ENCODE data around the gene UBE2G2. TPM values are rescaled to one million over a fixed set of nuclear protein-coding genes. Genes with fewer than 3 reads are reported as not detected.

UBE2G2 gene
- total RNA-seq, 2 experiments from 2014 or later, result 89.9 to 96.8 TPM

DNA sequence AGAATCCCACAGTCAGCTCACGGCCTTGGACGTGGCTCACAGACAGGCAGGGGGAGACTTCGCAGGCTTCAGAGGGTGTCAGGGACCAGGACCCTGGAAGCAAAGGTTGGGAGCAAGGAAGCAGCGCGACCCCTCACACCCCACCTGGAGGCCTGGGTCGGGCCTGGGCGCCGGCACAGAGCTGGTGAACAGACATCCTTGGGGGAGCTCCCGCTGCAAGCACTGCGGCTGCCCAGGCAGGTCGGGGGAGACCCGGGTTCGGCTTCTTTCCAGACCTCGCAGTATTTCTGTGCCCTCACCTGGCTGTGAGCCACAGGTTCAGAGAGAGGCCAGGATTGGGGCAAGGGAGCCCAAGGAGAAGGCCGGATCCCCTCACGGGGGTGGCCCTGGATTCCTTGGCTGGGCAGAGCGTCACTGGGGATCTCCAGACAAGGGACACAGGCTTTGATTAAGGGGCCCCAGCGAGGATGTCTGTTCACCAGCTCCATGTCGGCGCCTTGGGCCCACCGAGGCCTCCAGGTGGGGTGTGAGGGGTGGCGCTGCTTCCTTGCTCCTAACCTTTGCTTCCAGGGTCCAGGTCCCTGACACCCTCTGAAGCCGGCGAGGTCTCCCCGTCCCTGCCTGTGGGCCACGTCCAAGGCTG is 52.4 kb downstream of the UBE2G2 start:
- Histone ChIP-seq H3K4me3 (ENCODE audit: low read length) (no peak overlapping the region), H3K36me3 (ENCODE audit: insufficient read depth, low read length) (no peaks in the 10 kb centered on the region), H3K4me1 (ENCODE audit: insufficient read depth, low read length) (no peaks in the 10 kb centered on the region), H3K27me3 (ENCODE audit: control insufficient read depth in 1 of 2, insufficient read depth in 2 of 2, low read length in 2 of 2) (peaks cover 0 to 6% of the 10 kb centered on the region in 2 experiments), H3K9me3 (ENCODE audit: control insufficient read depth in 1 of 2, insufficient read depth in 1 of 2, low read length in 2 of 2) (no peaks in the 10 kb centered on the region), H3K27ac (ENCODE audit: low read depth in 1 of 2, low read length in 2 of 2) (no peak overlapping the region)
- TF ChIP-seq CTCF (IDR thresholded peaks at IDR 0.05), result no peak
- DNase-seq (no peak), ATAC-seq (ENCODE audit: poor library complexity) (no peak)
- no peak overlapping the region for H3K27ac Mint-ChIP-seq
- H3K4me3 Mint-ChIP-seq, result no peak overlapping the region
- H3K36me3 Mint-ChIP-seq (ENCODE audit: low read depth), result no peaks in the 10 kb centered on the region
- ChIA-PET CTCF (no interaction called here), POLR2A (no interaction called here)
- no peaks in the 10 kb centered on the region for H3K9me3 Mint-ChIP-seq
- peaks cover 7% of the 10 kb centered on the region for H3K27me3 Mint-ChIP-seq
- no peaks in the 10 kb centered on the region for H3K4me1 Mint-ChIP-seq (ENCODE audit: low read depth)
- intact Hi-C loops (cut with DNase I, micrococcal nuclease), result no loop called here

- no peak for TF ChIP-seq CTCF (IDR thresholded peaks at IDR 0.05)
- Mint-ChIP-seq H3K27me3 (peaks cover 7% of the 10 kb centered on the region), H3K4me3 (no peak overlapping the region), H3K36me3 (ENCODE audit: low read depth) (no peaks in the 10 kb centered on the region), H3K27ac (no peak overlapping the region), H3K9me3 (no peaks in the 10 kb centered on the region), H3K4me1 (ENCODE audit: low read depth) (no peaks in the 10 kb centered on the region)
- ATAC-seq (ENCODE audit: poor library complexity), result no peak
- Histone ChIP-seq H3K4me1 (ENCODE audit: insufficient read depth, low read length) (no peaks in the 10 kb centered on the region), H3K36me3 (ENCODE audit: insufficient read depth, low read length) (no peaks in the 10 kb centered on the region), H3K27ac (ENCODE audit: low read depth in 1 of 2, low read length in 2 of 2) (no peak overlapping the region), H3K9me3 (ENCODE audit: control insufficient read depth in 1 of 2, insufficient read depth in 1 of 2, low read length in 2 of 2) (no peaks in the 10 kb centered on the region), H3K4me3 (ENCODE audit: low read length) (no peak overlapping the region), H3K27me3 (ENCODE audit: control insufficient read depth in 1 of 2, insufficient read depth in 2 of 2, low read length in 2 of 2) (peaks cover 0 to 6% of the 10 kb centered on the region in 2 experiments)
- ChIA-PET POLR2A (no interaction called here), CTCF (no interaction called here)
- DNase-seq, result no peak
- intact Hi-C loops (cut with DNase I, micrococcal nuclease), result no loop called here
Observed at GRCh38 chr21:44748621-44749020, 53.0 kb downstream of the UBE2G2 start.

GRCh38 chr21:44742418-44743153 is 59.0 kb downstream of the UBE2G2 start:
- no peaks in the 10 kb centered on the region for H3K4me1 ChIP-seq (ENCODE audit: insufficient read depth, low read length)
- peak in 4 of 14 experiments; percentile 25 to 63 (median 60) for DNase-seq
- no peak overlapping the region for H3K4me3 Mint-ChIP-seq
- ATAC-seq (ENCODE audit: poor library complexity), result no peak
- no peak overlapping the region for H3K27ac ChIP-seq (ENCODE audit: low read depth in 1 of 2, low read length in 2 of 2)
- H3K27me3 ChIP-seq (ENCODE audit: control insufficient read depth in 1 of 2, insufficient read depth in 2 of 2, low read length in 2 of 2), result no peaks in the 10 kb centered on the region
- H3K27ac Mint-ChIP-seq, result peak overlapping the region; percentile 47
- H3K36me3 Mint-ChIP-seq (ENCODE audit: low read depth), result no peaks in the 10 kb centered on the region
- no peak overlapping the region for H3K4me3 ChIP-seq (ENCODE audit: low read length)
- H3K4me1 Mint-ChIP-seq (ENCODE audit: low read depth), result no peaks in the 10 kb centered on the region
- peak; percentile 55 for TF ChIP-seq CTCF (IDR thresholded peaks at IDR 0.05)
- H3K36me3 ChIP-seq (ENCODE audit: insufficient read depth, low read length), result no peaks in the 10 kb centered on the region
- intact Hi-C loops (cut with DNase I, micrococcal nuclease), result loop anchor here (1.0 kb wide), 1 partner anchor 232 kb away; no protein-coding TSS in a partner anchor
- CTCF ChIA-PET, result interaction anchor here (0.6 to 3.4 kb wide), 5 partner anchors 10 to 232 kb away, joined by 3 to 24 read pairs (median 3); partner anchors contain the start of gene TSPEAR
- H3K9me3 Mint-ChIP-seq, result no peaks in the 10 kb centered on the region
- no peaks in the 10 kb centered on the region for H3K27me3 Mint-ChIP-seq
- POLR2A ChIA-PET, result interaction anchor here (1.1 to 1.2 kb wide), 6 partner anchors 19 to 232 kb away, joined by 4 to 14 read pairs (median 5); partner anchors contain the start of genes KRTAP12-3 and PTTG1IP
- H3K9me3 ChIP-seq (ENCODE audit: control insufficient read depth in 1 of 2, insufficient read depth in 1 of 2, low read length in 2 of 2), result peaks cover 0 to 4% of the 10 kb centered on the region in 2 experiments
